Vagina (tissue), 2 donors: ENCODE results near the gene C17orf113.

Experiments used
- POLR2AphosphoS5 ChIP-seq, 2 donors: sonication (generic); formaldehyde crosslinking; IDR thresholded peaks; one replicate each; pipeline ENCODE4 v1.9.0; 2017; ENCODE audit warnings: antibody characterized with exemption in 2 of 2, mild to moderate bottlenecking in 2 of 2, low read depth in 1 of 2; ENCODE audit not compliant: insufficient read depth in 1 of 2
- TF ChIP-seq, protein P1 (sequence below), 3 experiments: fragments of 450-650 bp in 2 of 3; fragments of 200-600 bp in 1 of 3; sonication (generic) in 1 of 3; IDR thresholded peaks; one replicate each; pipeline ENCODE4 v1.5.1; 2017 to 2019; ENCODE audit warnings: antibody characterized with exemption in 3 of 3, mild to moderate bottlenecking in 2 of 3, moderate library complexity in 2 of 3

- no peak for TF ChIP-seq POLR2AphosphoS5 (IDR thresholded peaks at IDR 0.05; ENCODE audit: insufficient read depth in 1 of 2, low read depth in 1 of 2)
- TF ChIP-seq, protein P1, sequence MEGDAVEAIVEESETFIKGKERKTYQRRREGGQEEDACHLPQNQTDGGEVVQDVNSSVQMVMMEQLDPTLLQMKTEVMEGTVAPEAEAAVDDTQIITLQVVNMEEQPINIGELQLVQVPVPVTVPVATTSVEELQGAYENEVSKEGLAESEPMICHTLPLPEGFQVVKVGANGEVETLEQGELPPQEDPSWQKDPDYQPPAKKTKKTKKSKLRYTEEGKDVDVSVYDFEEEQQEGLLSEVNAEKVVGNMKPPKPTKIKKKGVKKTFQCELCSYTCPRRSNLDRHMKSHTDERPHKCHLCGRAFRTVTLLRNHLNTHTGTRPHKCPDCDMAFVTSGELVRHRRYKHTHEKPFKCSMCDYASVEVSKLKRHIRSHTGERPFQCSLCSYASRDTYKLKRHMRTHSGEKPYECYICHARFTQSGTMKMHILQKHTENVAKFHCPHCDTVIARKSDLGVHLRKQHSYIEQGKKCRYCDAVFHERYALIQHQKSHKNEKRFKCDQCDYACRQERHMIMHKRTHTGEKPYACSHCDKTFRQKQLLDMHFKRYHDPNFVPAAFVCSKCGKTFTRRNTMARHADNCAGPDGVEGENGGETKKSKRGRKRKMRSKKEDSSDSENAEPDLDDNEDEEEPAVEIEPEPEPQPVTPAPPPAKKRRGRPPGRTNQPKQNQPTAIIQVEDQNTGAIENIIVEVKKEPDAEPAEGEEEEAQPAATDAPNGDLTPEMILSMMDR (IDR thresholded peaks at IDR 0.05), result no peak
Measured at GRCh38 chr17:41996855-41997164, 53.6 kb downstream of the C17orf113 start.
